Panc1 (cell line): ENCODE results near the gene KCNMA1. TPM values are rescaled to one million over a fixed set of nuclear protein-coding genes. Genes with fewer than 3 reads are reported as not detected.

ENCODE experiments used
- ATAC-seq: fragments of 200-7000 bp; cut with Tn5 transposase; 2 replicates; pipeline ENCODE4 v1.9.1; 2020; ENCODE audit warnings: mild to moderate bottlenecking, moderate library complexity
- BruUV-seq: library from RNA; stranded (reverse); fragments of 400-500 nt; replicated peaks from 2 replicates; lab custom pipeline; 2021; lab: Mats Ljungman, UMichigan
- CTCF ChIA-PET: fragments of 300-600 bp; sonication (Branson Sonifier 250); formaldehyde crosslinking; loops from one replicate; lab custom pipeline; 2022; ENCODE audit warnings: antibody characterized with exemption; lab: Charles Lee
- POLR2A ChIA-PET: fragments of 300-600 bp; sonication (Branson Sonifier 250); formaldehyde crosslinking; loops from one replicate; lab custom pipeline; 2022; ENCODE audit warnings: antibody characterized with exemption; lab: Charles Lee
- DNase-seq: peaks from one replicate; pipeline ENCODE4 v3.0.0-alpha.2; 2010; ENCODE audit warnings: low read depth, low spot score
- H3K27ac ChIP-seq: 2 replicates; pipeline ENCODE4 v1.5.1; 2011; ENCODE audit warnings: mild to moderate bottlenecking, low read length, inconsistent platforms
- H3K27me3 ChIP-seq: fragments of 200-500 bp; sonication (Bioruptor generic); 2 replicates; pipeline ENCODE4 v1.6.0; 2014; ENCODE audit warnings: low read length, inconsistent platforms; ENCODE audit not compliant: control insufficient read depth, insufficient read depth
- H3K36me3 ChIP-seq: fragments of 200-500 bp; sonication (Bioruptor generic); 2 replicates; pipeline ENCODE4 v1.5.1; 2014; ENCODE audit warnings: inconsistent platforms, mild to moderate bottlenecking, low read length, moderate library complexity; ENCODE audit not compliant: control insufficient read depth, insufficient read depth
- H3K4me1 ChIP-seq: 2 replicates; pipeline ENCODE4 v1.5.1; 2011; ENCODE audit warnings: inconsistent platforms, mild to moderate bottlenecking, low read length, moderate library complexity; ENCODE audit not compliant: control insufficient read depth, insufficient read depth
- H3K4me3 ChIP-seq, 2 experiments: 2 replicates each; pipeline ENCODE4 v1.5.1; 2011 to 2012; ENCODE audit warnings: low read depth in 2 of 2, low read length in 2 of 2, mild to moderate bottlenecking in 2 of 2, inconsistent platforms in 1 of 2, moderate library complexity in 1 of 2
- H3K9me3 ChIP-seq: fragments of 200-500 bp; sonication (Bioruptor generic); 2 replicates; pipeline ENCODE4 v1.5.1; 2014; ENCODE audit warnings: low read depth, mild to moderate bottlenecking, inconsistent platforms, low read length, moderate library complexity; ENCODE audit not compliant: control insufficient read depth, insufficient read depth
- POLR2AphosphoS5 ChIP-seq: IDR thresholded peaks from 2 replicates; pipeline ENCODE4 v1.6.1; 2012; ENCODE audit warnings: mild to moderate bottlenecking, low read depth, low read length, moderate library complexity
- REST ChIP-seq, 2 experiments: IDR thresholded peaks; 2 replicates each; pipeline ENCODE4 v1.6.1; 2011 to 2012; ENCODE audit warnings: low read depth in 2 of 2, control low read depth in 1 of 2, low read length in 1 of 2, mild to moderate bottlenecking in 1 of 2, moderate library complexity in 1 of 2; ENCODE audit not compliant: insufficient read depth in 1 of 2
- SIN3A ChIP-seq: IDR thresholded peaks from 2 replicates; pipeline ENCODE4 v1.6.1; 2012; ENCODE audit warnings: low read depth, mild to moderate bottlenecking, low read length, moderate library complexity, borderline replicate concordance; ENCODE audit not compliant: insufficient read depth
- TCF7L2 ChIP-seq: IDR thresholded peaks from 2 replicates; pipeline ENCODE4 v1.6.1; 2011; ENCODE audit warnings: mild to moderate bottlenecking, low read depth, low read length, inconsistent platforms
- in situ Hi-C: cut with HindIII; loops from 2 replicates; pipeline ENCODE4 v1.10.0; 2016; ENCODE audit warnings: low sequenced_read_pairs, low pct_unique_long_range_greater_than_20kb
- intact Hi-C: fragments of 100-400 bp; cut with micrococcal nuclease; formaldehyde crosslinking; loops from one replicate; pipeline ENCODE4 v1.10.0; 2022; ENCODE audit not compliant: unreplicated experiment
- total RNA-seq: library from RNA; stranded (reverse); gene quantifications from one replicate; pipeline ENCODE4 v1.2.1, GENCODE V29; 2021; ENCODE audit not compliant: unreplicated experiment
- TF ChIP-seq, protein P1 (sequence below): fragments of 450-650 bp; IDR thresholded peaks from 2 replicates; pipeline ENCODE4 v1.5.1; 2017; ENCODE audit warnings: mild to moderate bottlenecking

The KCNMA1 gene
- total RNA-seq, 1 experiment from 2014 or later: 91.9 TPM

DNA sequence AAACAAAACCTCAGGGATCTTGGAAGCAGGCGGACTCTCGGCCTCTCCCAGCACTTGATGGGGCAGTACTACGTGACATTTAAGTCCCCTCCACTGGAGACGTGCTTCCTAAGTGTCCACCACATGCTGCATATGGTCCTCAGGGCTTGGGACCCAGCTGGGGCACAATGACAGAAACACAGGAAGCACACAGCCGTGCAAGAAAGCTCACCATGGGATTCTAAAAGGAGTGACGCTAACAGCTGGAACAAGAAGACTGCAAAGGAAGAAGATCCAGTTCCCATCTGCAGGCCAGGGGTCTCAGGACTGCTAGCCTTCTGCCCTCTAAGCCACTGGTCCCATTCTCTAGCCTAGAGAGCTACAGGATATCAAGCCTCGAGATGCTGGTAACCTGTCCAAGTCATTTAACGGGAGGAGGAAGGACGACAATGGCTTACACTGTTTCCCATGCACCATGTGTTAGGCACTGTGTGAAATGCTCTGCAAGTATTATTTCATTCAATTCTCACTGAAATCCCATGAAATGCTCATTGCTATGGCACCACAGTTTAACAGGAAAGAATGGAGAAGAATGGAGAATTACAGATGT, 61.1 kb downstream of the KCNMA1 start:
- in situ Hi-C loops: no loop called here
- ATAC-seq: no peak
- CTCF ChIA-PET: no interaction called here

GRCh38 chr10:77576007-77576367, 61.6 kb downstream of the KCNMA1 start:
- intact Hi-C loops: no loop called here
- POLR2A ChIA-PET: interaction anchor here (0.6 kb wide), 1 partner anchor 66 kb away, joined by 6 read pairs; no protein-coding TSS in a partner anchor

More for the DNA sequence above, 61.1 kb downstream of the KCNMA1 start:
- H3K36me3 ChIP-seq: no peaks in the 10 kb centered on the region
- H3K27ac ChIP-seq: peak overlapping the region; percentile 25
- no peaks in the 10 kb centered on the region for H3K9me3 ChIP-seq
- DNase-seq: no peak
- H3K4me3 ChIP-seq: no peak overlapping the region
- intact Hi-C loops: no loop called here
- peaks cover 47% of the 10 kb centered on the region for H3K4me1 ChIP-seq
- no TSS peak for BruUV-seq
- POLR2A ChIA-PET: no interaction called here
- TF ChIP-seq, protein P1, sequence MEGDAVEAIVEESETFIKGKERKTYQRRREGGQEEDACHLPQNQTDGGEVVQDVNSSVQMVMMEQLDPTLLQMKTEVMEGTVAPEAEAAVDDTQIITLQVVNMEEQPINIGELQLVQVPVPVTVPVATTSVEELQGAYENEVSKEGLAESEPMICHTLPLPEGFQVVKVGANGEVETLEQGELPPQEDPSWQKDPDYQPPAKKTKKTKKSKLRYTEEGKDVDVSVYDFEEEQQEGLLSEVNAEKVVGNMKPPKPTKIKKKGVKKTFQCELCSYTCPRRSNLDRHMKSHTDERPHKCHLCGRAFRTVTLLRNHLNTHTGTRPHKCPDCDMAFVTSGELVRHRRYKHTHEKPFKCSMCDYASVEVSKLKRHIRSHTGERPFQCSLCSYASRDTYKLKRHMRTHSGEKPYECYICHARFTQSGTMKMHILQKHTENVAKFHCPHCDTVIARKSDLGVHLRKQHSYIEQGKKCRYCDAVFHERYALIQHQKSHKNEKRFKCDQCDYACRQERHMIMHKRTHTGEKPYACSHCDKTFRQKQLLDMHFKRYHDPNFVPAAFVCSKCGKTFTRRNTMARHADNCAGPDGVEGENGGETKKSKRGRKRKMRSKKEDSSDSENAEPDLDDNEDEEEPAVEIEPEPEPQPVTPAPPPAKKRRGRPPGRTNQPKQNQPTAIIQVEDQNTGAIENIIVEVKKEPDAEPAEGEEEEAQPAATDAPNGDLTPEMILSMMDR: no peak
- TF ChIP-seq SIN3A: no peak
- no peaks in the 10 kb centered on the region for H3K27me3 ChIP-seq

More at GRCh38 chr10:77576007-77576367, 61.6 kb downstream of the KCNMA1 start:
- in situ Hi-C loops: no loop called here
- Histone ChIP-seq H3K36me3 (no peaks in the 10 kb centered on the region), H3K27ac (peak overlapping the region; percentile 25), H3K4me3 (no peak overlapping the region), H3K4me1 (peaks cover 51% of the 10 kb centered on the region), H3K27me3 (no peaks in the 10 kb centered on the region), H3K9me3 (no peaks in the 10 kb centered on the region)
- TF ChIP-seq POLR2AphosphoS5: no peak
- no peak for TF ChIP-seq SIN3A
- TF ChIP-seq TCF7L2: no peak
- no peak for TF ChIP-seq REST (IDR thresholded peaks at IDR 0.05; ENCODE audit: insufficient read depth in 1 of 2, low read depth in 2 of 2, low read length in 1 of 2)
- TF ChIP-seq, protein P1: no peak
- CTCF ChIA-PET: no interaction called here
- DNase-seq: no peak
- BruUV-seq: no TSS peak
- no peak for ATAC-seq
